ENCODE results near the gene RCCD1.

RCCD1 gene

GRCh38 chr15:90915216-90915807 is 39.4 kb upstream of the RCCD1 start (continued):
- TF ChIP-seq ZNF148 (tag by site-specific recombination; IDR thresholded peaks at IDR 0.05; ENCODE audit: borderline replicate concordance) (no peak), HOXA7 (CRISPR knock-in tag; IDR thresholded peaks at IDR 0.05; ENCODE audit: borderline replicate concordance) (no peak), ZNF639 (tag by site-specific recombination; IDR thresholded peaks at IDR 0.05) (no peak)

GRCh38 chr15:90915808-90916440 is 38.8 kb upstream of the RCCD1 start:
- Histone ChIP-seq H3K36me3 (ENCODE audit: control insufficient read depth in 2 of 2, insufficient read depth in 1 of 2, low read length in 2 of 2) (peaks cover 34 to 98% of the 10 kb centered on the region in 2 experiments), H3K4me3 (ENCODE audit: low read depth, low read length) (no peak overlapping the region), H3K27ac (ENCODE audit: extremely low read depth, low read depth, low read length) (no peak overlapping the region), H3K9me3 (ENCODE audit: control insufficient read depth, insufficient read depth, low read depth, low read length) (no peaks in the 10 kb centered on the region), H3K4me1 (ENCODE audit: control insufficient read depth, insufficient read depth, low read length) (no peaks in the 10 kb centered on the region)
- ChIA-PET CTCF (interaction anchor here (0.6 to 1.0 kb wide), 3 partner anchors 16 to 1364 kb away, joined by 3 to 4 read pairs (median 4); no protein-coding TSS in a partner anchor), POLR2A (interaction anchor here (1.3 kb wide), 1 partner anchor 14 kb away, joined by 3 read pairs; no protein-coding TSS in a partner anchor)
- TF ChIP-seq OSR2 (tag by site-specific recombination; IDR thresholded peaks at IDR 0.05) (no peak), SP2 (tag by site-specific recombination; IDR thresholded peaks at IDR 0.05) (no peak), ZXDB (tag by site-specific recombination; IDR thresholded peaks at IDR 0.05) (no peak), ZSCAN16 (tag by site-specific recombination; IDR thresholded peaks at IDR 0.05) (no peak), ZFHX2 (tag by site-specific recombination; conservative IDR thresholded peaks at IDR 0.05) (no peak), ZNF76 (tag by site-specific recombination; IDR thresholded peaks at IDR 0.05; ENCODE audit: borderline replicate concordance, low read depth) (no peak), ZNF19 (tag by site-specific recombination; IDR thresholded peaks at IDR 0.05; ENCODE audit: low read depth) (no peak), ZNF692 (tag by site-specific recombination; IDR thresholded peaks at IDR 0.05) (no peak), ZNF214 (tag by site-specific recombination; IDR thresholded peaks at IDR 0.05; ENCODE audit: borderline replicate concordance) (no peak), ZNF324 (tag by site-specific recombination; IDR thresholded peaks at IDR 0.05) (no peak), ZNF223 (tag by site-specific recombination; IDR thresholded peaks at IDR 0.05) (no peak), ZNF777 (tag by site-specific recombination; IDR thresholded peaks at IDR 0.05; ENCODE audit: borderline replicate concordance) (no peak), ZNF394 (tag by site-specific recombination; IDR thresholded peaks at IDR 0.05; ENCODE audit: borderline replicate concordance) (no peak), SCRT2 (tag by site-specific recombination; IDR thresholded peaks at IDR 0.05) (no peak), ZFP69B (tag by site-specific recombination; IDR thresholded peaks at IDR 0.05) (no peak), ZNF121 (tag by site-specific recombination; IDR thresholded peaks at IDR 0.05) (no peak)

All from HEK293 (cell line).